Ectodermal cell (in vitro differentiated cells): ENCODE data around the gene PMM2.

Experiments
- H3K27ac ChIP-seq: 2 replicates; pipeline ENCODE4 v1.7.0; 2013; ENCODE audit warnings: mild to moderate bottlenecking, low read depth, low read length; ENCODE audit not compliant: insufficient read depth, poor library complexity, severe bottlenecking
- H3K27me3 ChIP-seq: 2 replicates; pipeline ENCODE4 v1.7.0; 2013; ENCODE audit warnings: mild to moderate bottlenecking, low read length; ENCODE audit not compliant: insufficient read depth, control insufficient read depth, poor library complexity, severe bottlenecking
- H3K36me3 ChIP-seq: one replicate; pipeline ENCODE4 v1.7.0; 2013; ENCODE audit warnings: low read length; ENCODE audit not compliant: control insufficient read depth, insufficient read depth
- H3K4me1 ChIP-seq: one replicate; pipeline ENCODE4 v1.7.0; 2013; ENCODE audit warnings: low read length; ENCODE audit not compliant: control insufficient read depth, insufficient read depth
- H3K4me3 ChIP-seq: 2 replicates; pipeline ENCODE4 v1.7.0; 2013; ENCODE audit warnings: low read depth, low read length, control low read depth; ENCODE audit not compliant: insufficient read depth
- H3K9me3 ChIP-seq: 2 replicates; pipeline ENCODE4 v1.7.0; 2013; ENCODE audit warnings: mild to moderate bottlenecking, low read length, moderate library complexity; ENCODE audit not compliant: control insufficient read depth
- WGBS, 2 experiments: methylation state at CpG; one replicate each; pipeline ENCODE4 v1.1.7; 2013; ENCODE audit warnings: missing lambda C conversion rate in 2 of 2; 5-methylcytosine and 5-hydroxymethylcytosine counted together

PMM2 gene

GRCh38 chr16:8855972-8856371 is 58.3 kb downstream of the PMM2 start:
- 77 to 78% methylated on average over 5 of the region's 5 CpGs for WGBS, 2 experiments

GRCh38 chr16:8858994-8859912 is 61.6 kb downstream of the PMM2 start:
- Histone ChIP-seq H3K4me1 (peaks cover 19% of the 10 kb centered on the region), H3K27me3 (no peaks in the 10 kb centered on the region), H3K4me3 (no peak overlapping the region), H3K9me3 (no peaks in the 10 kb centered on the region), H3K27ac (no peak overlapping the region), H3K36me3 (peaks cover 41% of the 10 kb centered on the region)
- 95 to 96% methylated on average over 31 of the region's 31 CpGs for WGBS, 2 experiments

More at GRCh38 chr16:8855972-8856371, 58.3 kb downstream of the PMM2 start:
- H3K27me3 ChIP-seq: no peaks in the 10 kb centered on the region
- no peak overlapping the region for H3K27ac ChIP-seq
- H3K4me3 ChIP-seq: no peak overlapping the region
- H3K9me3 ChIP-seq: no peaks in the 10 kb centered on the region
- H3K36me3 ChIP-seq: peaks cover 47% of the 10 kb centered on the region
- peaks cover 3% of the 10 kb centered on the region for H3K4me1 ChIP-seq

DNA sequence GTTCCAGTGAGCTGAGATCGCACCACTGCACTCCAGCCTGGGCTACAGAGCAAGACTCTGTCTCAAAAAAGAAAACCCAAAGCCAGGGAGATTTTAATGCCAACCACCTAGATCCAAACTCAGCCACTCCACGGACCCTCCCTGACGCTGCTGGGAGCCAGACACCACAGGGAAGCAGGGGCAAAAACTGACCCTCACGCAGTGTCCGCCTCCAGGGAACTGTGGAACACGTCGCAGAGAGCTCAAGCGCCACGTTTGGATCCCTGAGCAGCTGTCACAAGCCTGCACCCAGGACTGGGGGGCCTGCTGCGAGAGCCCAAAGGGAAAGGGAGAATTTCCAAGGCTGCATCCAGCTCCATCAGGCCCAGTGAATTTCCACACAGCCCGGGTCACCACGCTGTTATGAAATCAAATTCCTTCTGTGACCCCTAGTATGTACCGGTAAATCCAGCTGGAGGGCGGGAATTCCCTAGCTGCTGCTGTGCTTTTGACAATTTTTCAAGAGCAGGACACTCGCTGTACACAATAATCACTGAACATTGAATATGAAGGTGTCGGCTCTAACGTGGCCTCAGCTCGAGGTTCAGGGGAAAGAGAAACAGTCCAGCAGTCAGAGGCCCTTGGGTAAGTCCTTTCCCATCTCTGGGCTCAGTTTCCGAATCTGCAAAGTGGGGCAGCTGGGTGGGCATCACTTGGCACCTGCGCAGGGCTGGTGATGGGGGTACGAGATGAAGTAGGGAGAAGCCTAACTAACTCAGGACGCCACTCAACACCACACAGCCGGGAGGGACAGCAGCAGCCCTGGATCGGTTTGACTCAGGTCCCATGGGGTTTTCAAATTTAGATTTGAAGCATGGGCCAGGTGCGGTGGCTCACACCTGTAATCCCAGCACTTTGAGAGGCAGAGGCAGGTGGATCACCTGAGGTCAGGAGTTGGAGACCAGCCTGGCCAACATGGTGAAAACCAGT is 62.6 kb downstream of the PMM2 start:
- Histone ChIP-seq H3K27ac (no peak overlapping the region), H3K4me3 (no peak overlapping the region), H3K4me1 (peaks cover 25% of the 10 kb centered on the region), H3K36me3 (peaks cover 33% of the 10 kb centered on the region), H3K27me3 (no peaks in the 10 kb centered on the region), H3K9me3 (no peaks in the 10 kb centered on the region)
- WGBS, 2 experiments: 85 to 86% methylated on average over 25 of the region's 25 CpGs

GRCh38 chr16:8861563-8862308 is 64.1 kb downstream of the PMM2 start:
- Histone ChIP-seq H3K9me3 (no peaks in the 10 kb centered on the region), H3K4me1 (peaks cover 30% of the 10 kb centered on the region), H3K36me3 (peaks cover 18% of the 10 kb centered on the region), H3K4me3 (no peak overlapping the region), H3K27ac (peak overlapping the region; percentile 26), H3K27me3 (no peaks in the 10 kb centered on the region)
- 90 to 93% methylated on average over 14 of the region's 14 CpGs for WGBS, 2 experiments

- no peak overlapping the region for H3K4me3 ChIP-seq
- H3K9me3 ChIP-seq: no peaks in the 10 kb centered on the region
- H3K4me1 ChIP-seq: peaks cover 30% of the 10 kb centered on the region
- H3K36me3 ChIP-seq: peaks cover 16% of the 10 kb centered on the region
- no peaks in the 10 kb centered on the region for H3K27me3 ChIP-seq
- 85 to 86% methylated on average over 14 of the region's 14 CpGs for WGBS, 2 experiments
- no peak overlapping the region for H3K27ac ChIP-seq
Observed at GRCh38 chr16:8862309-8863130, 64.9 kb downstream of the PMM2 start.

GRCh38 chr16:8863594-8864424 is 66.2 kb downstream of the PMM2 start:
- no peaks in the 10 kb centered on the region for H3K9me3 ChIP-seq
- H3K4me1 ChIP-seq: peaks cover 30% of the 10 kb centered on the region
- 88 to 90% methylated on average over 17 of the region's 17 CpGs for whole genome bisulfite sequencing, 2 experiments
- no peaks in the 10 kb centered on the region for H3K27me3 ChIP-seq
- H3K36me3 ChIP-seq: peaks cover 7% of the 10 kb centered on the region
- H3K4me3 ChIP-seq: no peak overlapping the region
- no peak overlapping the region for H3K27ac ChIP-seq

DNA sequence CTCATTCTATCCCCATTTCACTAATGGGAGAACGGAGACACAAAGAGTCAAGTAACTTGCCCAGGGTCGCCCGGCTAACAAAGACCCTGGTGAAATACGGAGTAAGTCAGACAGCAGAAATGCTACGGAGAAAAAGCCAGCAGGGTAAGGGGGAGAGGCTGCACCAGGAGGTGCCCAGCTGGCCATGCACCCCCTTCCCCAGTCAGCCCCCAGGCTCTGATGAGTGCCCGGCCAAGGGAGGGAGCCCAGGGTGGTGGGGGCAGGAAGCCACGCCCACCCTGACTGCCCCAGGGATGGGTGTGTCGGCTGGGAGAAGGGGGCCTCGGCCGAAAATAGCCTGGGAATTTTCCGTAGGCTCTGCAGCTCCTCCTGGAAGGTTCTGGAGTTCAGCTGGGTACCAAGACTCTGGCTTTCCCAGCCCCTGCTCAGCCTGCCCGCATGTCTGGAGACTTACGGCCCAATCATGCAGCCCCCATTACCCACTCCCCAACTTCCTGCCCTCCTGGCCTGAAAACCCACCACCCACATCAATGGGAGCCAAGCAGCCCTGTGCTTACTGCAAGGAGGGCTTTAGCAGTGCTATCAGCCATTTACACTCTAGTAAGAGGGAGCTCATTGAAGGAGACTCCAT is 67.0 kb downstream of the PMM2 start:
- peaks cover 33% of the 10 kb centered on the region for H3K4me1 ChIP-seq
- no peak overlapping the region for H3K4me3 ChIP-seq
- no peaks in the 10 kb centered on the region for H3K27me3 ChIP-seq
- WGBS, 2 experiments: 61 to 66% methylated on average over 13 of the region's 13 CpGs
- no peaks in the 10 kb centered on the region for H3K9me3 ChIP-seq
- no peaks in the 10 kb centered on the region for H3K36me3 ChIP-seq
- H3K27ac ChIP-seq: peak overlapping the region; percentile 30

DNA sequence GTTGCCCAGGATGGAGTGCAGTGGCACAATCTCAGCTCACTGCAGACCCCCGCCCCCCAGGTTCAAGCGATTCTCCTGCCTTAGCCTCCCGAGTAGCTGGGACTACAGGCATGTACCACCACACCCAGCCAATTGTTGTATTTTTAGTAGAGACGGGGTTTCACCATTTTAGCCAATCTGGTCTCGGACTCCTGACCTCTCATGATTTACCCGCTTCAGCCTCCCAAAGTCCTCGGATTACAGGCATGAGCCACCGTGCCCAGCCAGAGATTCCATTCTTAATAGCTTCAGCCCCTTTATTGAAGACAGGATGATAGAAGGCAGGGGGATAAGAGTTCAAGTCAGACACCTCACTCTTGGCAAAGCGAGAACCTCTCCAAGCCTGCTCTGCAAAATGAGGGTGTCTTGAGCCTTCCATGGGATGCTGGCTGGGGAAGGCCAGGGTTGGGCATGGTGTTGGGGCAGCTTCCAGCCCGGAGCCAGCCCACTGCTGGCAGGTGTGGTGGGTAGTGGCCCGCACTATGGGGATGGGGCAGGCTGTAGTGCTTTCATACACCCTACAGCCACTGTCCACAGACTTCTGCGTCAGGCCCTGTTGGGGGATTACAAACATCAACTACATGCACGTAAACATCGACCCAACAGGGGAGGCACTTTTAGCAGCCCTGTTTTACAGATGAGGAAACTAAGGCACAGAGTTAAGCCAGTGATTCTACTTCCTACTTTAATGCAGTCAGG is 67.7 kb downstream of the PMM2 start:
- Histone ChIP-seq H3K9me3 (no peaks in the 10 kb centered on the region), H3K27me3 (no peaks in the 10 kb centered on the region), H3K36me3 (no peaks in the 10 kb centered on the region), H3K4me1 (peaks cover 34% of the 10 kb centered on the region), H3K27ac (no peak overlapping the region), H3K4me3 (no peak overlapping the region)
- WGBS, 2 experiments: 90% methylated on average over 14 of the region's 14 CpGs
